NCI-H146 treated with DMSO at 0.1 percent for 48 hours (cell line): ENCODE data around the gene FBL.

ENCODE experiments used
- DNase-seq: peaks from one replicate; lab custom pipeline; 2025; ENCODE audit not compliant: unreplicated experiment; lab: John Stamatoyannopoulos, UW

The FBL gene

GRCh38 chr19:39843919-39844793 lies 2.0 kb downstream of the FBL start:
- DNase-seq: peak; percentile 23

- no peak for DNase-seq
These were observed 3.3 kb downstream of the FBL start for GRCh38 chr19:39842693-39843435.

- no peak for DNase-seq
These were observed 5.1 kb downstream of the FBL start for GRCh38 chr19:39841041-39841440.

GRCh38 chr19:39840492-39840891 lies 5.7 kb downstream of the FBL start:
- no peak for DNase-seq

GRCh38 chr19:39839678-39840327 lies 6.4 kb downstream of the FBL start:
- DNase-seq: no peak

- no peak for DNase-seq
These were observed 7.6 kb downstream of the FBL start for GRCh38 chr19:39838569-39838968.

- no peak for DNase-seq
These were observed 8.2 kb downstream of the FBL start for GRCh38 chr19:39837978-39838377.

- DNase-seq: no peak
These were observed 11.8 kb downstream of the FBL start for GRCh38 chr19:39834287-39834841.

GRCh38 chr19:39833464-39834286 lies 12.5 kb downstream of the FBL start, which contains the start of gene DYRK1B:
TSS of gene DYRK1B (minus strand) at chr19:39834162. CDS start at chr19:39831867, 2,295 bp downstream.
- peak; percentile 98 for DNase-seq

GRCh38 chr19:39833160-39833463 lies 13.1 kb downstream of the FBL start:
- no peak for DNase-seq

- DNase-seq: no peak
These were observed 13.7 kb downstream of the FBL start for GRCh38 chr19:39832341-39833083.

- DNase-seq: no peak
These were observed 14.5 kb downstream of the FBL start for GRCh38 chr19:39831679-39832078.

- no peak for DNase-seq
These were observed 15.3 kb downstream of the FBL start for GRCh38 chr19:39830847-39831246.

- no peak for DNase-seq
These were observed 15.8 kb downstream of the FBL start for GRCh38 chr19:39830406-39830805.

- no peak for DNase-seq
These were observed 16.4 kb downstream of the FBL start for GRCh38 chr19:39829702-39830275.

- DNase-seq: no peak
These were observed 17.5 kb downstream of the FBL start for GRCh38 chr19:39828654-39829032.

GRCh38 chr19:39828015-39828653 lies 18.0 kb downstream of the FBL start:
- no peak for DNase-seq

- no peak for DNase-seq
These were observed 19.0 kb downstream of the FBL start for GRCh38 chr19:39827216-39827615.

GRCh38 chr19:39826311-39826945 lies 19.8 kb downstream of the FBL start:
- DNase-seq: no peak
